ENCODE measurements around the gene FOSB. TPM values are rescaled to one million over a fixed set of nuclear protein-coding genes. Genes with fewer than 3 reads are reported as not detected.

The FOSB gene
- total and polyA plus RNA-seq, 2 experiments from 2014 or later: 0.55 to 1.9 TPM

GRCh38 chr19:45503909-45504308, 36.1 kb downstream of the FOSB start (continued):
- TF ChIP-seq, protein P1, sequence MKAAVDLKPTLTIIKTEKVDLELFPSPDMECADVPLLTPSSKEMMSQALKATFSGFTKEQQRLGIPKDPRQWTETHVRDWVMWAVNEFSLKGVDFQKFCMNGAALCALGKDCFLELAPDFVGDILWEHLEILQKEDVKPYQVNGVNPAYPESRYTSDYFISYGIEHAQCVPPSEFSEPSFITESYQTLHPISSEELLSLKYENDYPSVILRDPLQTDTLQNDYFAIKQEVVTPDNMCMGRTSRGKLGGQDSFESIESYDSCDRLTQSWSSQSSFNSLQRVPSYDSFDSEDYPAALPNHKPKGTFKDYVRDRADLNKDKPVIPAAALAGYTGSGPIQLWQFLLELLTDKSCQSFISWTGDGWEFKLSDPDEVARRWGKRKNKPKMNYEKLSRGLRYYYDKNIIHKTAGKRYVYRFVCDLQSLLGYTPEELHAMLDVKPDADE (IDR thresholded peaks at IDR 0.05): no peak

DNA sequence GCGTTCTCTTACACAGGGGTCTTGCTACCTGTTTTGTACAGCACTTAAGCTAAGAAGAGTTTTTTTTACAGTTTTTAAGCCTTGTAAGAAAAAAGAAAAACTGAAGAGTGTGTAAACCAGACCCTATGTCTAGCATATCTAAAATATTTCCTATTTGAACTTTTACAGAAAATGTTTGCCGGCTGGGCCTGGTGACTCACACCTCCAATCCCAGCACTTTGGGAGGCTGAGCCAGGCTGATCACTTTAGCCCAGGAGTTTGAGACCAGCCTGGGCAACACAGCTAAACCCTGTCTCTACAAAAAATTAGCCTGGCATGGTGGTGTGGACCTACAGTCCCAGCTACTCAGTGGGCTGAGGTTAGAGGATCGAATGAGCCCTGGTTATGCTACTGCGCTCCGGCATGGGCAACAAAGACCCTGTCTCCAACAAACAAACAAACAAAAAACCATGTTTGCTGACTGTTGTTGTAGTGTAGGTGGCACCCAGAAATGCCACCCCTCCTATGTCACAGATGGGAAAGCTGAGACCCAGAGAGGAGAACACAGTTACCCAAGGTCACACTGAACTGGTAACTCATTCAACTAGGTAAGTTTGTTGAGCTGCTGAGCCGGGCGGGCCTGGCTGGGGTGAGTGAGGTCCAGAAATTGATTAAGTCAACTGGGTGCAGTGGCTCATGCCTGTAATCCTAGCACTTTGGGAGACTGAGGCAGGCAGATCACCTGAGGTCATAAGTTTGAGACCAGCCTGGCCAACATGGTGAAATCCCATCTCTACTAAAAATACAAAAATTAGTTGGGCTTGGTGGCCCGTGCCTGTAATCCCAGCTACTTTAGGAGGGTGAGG, 37.6 kb downstream of the FOSB start:
- Histone ChIP-seq H2AFZ (no peak overlapping the region), H3K79me2 (replicated peaks; ENCODE audit: insufficient read depth) (peaks cover 30% of the 10 kb centered on the region), H3K4me3 (no peak overlapping the region), H4K20me1 (replicated peaks; ENCODE audit: insufficient read depth) (no peaks in the 10 kb centered on the region; the same call in 1 of the 2 replicates), H3K9me2 (ENCODE audit: insufficient read depth) (no peaks in the 10 kb centered on the region), H3K36me3 (ENCODE audit: insufficient read depth) (no peaks in the 10 kb centered on the region), H3K27me3 (ENCODE audit: insufficient read depth) (no peaks in the 10 kb centered on the region), H3K4me2 (peak overlapping the region; percentile 95; the same call in 1 of the 2 replicates), H3K4me1 (ENCODE audit: insufficient read depth) (peaks cover 20% of the 10 kb centered on the region), H3K27ac (ENCODE audit: low read depth) (peak overlapping the region; percentile 80; the same call in 1 of the 2 replicates), H3F3A (replicated peaks; ENCODE audit: low read depth) (peaks cover 14% of the 10 kb centered on the region)
- DNase-seq (ENCODE audit: low spot score): no peak
- Mint-ChIP-seq H3K27ac (no peak overlapping the region), H3K9me3 (no peaks in the 10 kb centered on the region; the same call in 2 of the 3 replicates), H3K4me1 (peaks cover 31% of the 10 kb centered on the region), H3K4me3 (peak overlapping the region; percentile 63; the same call in 2 of the 3 replicates), H3K27me3 (ENCODE audit: insufficient read depth, low read depth, poor library complexity) (peaks cover 14% of the 10 kb centered on the region), H3K36me3 (ENCODE audit: low read depth) (peaks cover 5% of the 10 kb centered on the region; the same call in 1 of the 3 replicates)
- ATAC-seq: no peak
- TF ChIP-seq, protein P2, sequence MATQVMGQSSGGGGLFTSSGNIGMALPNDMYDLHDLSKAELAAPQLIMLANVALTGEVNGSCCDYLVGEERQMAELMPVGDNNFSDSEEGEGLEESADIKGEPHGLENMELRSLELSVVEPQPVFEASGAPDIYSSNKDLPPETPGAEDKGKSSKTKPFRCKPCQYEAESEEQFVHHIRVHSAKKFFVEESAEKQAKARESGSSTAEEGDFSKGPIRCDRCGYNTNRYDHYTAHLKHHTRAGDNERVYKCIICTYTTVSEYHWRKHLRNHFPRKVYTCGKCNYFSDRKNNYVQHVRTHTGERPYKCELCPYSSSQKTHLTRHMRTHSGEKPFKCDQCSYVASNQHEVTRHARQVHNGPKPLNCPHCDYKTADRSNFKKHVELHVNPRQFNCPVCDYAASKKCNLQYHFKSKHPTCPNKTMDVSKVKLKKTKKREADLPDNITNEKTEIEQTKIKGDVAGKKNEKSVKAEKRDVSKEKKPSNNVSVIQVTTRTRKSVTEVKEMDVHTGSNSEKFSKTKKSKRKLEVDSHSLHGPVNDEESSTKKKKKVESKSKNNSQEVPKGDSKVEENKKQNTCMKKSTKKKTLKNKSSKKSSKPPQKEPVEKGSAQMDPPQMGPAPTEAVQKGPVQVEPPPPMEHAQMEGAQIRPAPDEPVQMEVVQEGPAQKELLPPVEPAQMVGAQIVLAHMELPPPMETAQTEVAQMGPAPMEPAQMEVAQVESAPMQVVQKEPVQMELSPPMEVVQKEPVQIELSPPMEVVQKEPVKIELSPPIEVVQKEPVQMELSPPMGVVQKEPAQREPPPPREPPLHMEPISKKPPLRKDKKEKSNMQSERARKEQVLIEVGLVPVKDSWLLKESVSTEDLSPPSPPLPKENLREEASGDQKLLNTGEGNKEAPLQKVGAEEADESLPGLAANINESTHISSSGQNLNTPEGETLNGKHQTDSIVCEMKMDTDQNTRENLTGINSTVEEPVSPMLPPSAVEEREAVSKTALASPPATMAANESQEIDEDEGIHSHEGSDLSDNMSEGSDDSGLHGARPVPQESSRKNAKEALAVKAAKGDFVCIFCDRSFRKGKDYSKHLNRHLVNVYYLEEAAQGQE (IDR thresholded peaks at IDR 0.05; ENCODE audit: unreplicated experiment): no peak
- TF ChIP-seq EZH2phosphoT487 (IDR thresholded peaks at IDR 0.05; ENCODE audit: unreplicated experiment): no peak
- no peak for TF ChIP-seq ZNF462 (CRISPR knock-in tag; IDR thresholded peaks at IDR 0.05)
- TF ChIP-seq, protein P1 (IDR thresholded peaks at IDR 0.05): no peak
- no peak for TF ChIP-seq EZH2 (IDR thresholded peaks at IDR 0.05; ENCODE audit: low read depth, unreplicated experiment)
- TF ChIP-seq CTCF (conservative IDR thresholded peaks at IDR 0.05; ENCODE audit: low read depth in 2 of 2): no peak
- no peak for TF ChIP-seq STAT1 (IDR thresholded peaks at IDR 0.05; ENCODE audit: unreplicated experiment)

Data from GM23338 (cell line).